ENCODE measurements around the gene PSME4. TPM values are rescaled to one million over a fixed set of nuclear protein-coding genes. Genes with fewer than 3 reads are reported as not detected.
"Not testable (repeated sequence)": the region's sequence is repeated elsewhere in the genome, so short reads cannot be mapped to it uniquely, and the experiment has no call there.

PSME4 gene
- polyA plus RNA-seq, 3 donors: 55.1 to 67.3 (median 64.1) TPM

GRCh38 chr2:53826030-53826410 is 144.8 kb downstream of the PSME4 start:
- DNase-seq (ENCODE audit: extremely low read depth in 1 of 11, low read depth in 9 of 11, low spot score in 4 of 11): no peak

GRCh38 chr2:53823639-53824038 is 147.2 kb downstream of the PSME4 start:
- not testable (repeated sequence) for DNase-seq (ENCODE audit: extremely low read depth in 1 of 11, low read depth in 9 of 11, low spot score in 4 of 11)

- no peak for DNase-seq (ENCODE audit: extremely low read depth in 1 of 11, low read depth in 9 of 11, low spot score in 4 of 11)
Observed at GRCh38 chr2:53821810-53822209, 149.0 kb downstream of the PSME4 start.

- no peak for DNase-seq (ENCODE audit: extremely low read depth in 1 of 11, low read depth in 9 of 11, low spot score in 4 of 11)
Observed at GRCh38 chr2:53820711-53821110, 150.1 kb downstream of the PSME4 start.

GRCh38 chr2:53820048-53820447 is 150.7 kb downstream of the PSME4 start:
- DNase-seq (ENCODE audit: extremely low read depth in 1 of 11, low read depth in 9 of 11, low spot score in 4 of 11): no peak

- no peak for DNase-seq (ENCODE audit: extremely low read depth in 1 of 11, low read depth in 9 of 11, low spot score in 4 of 11)
Observed at GRCh38 chr2:53819634-53820033, 151.2 kb downstream of the PSME4 start.

GRCh38 chr2:53818854-53819435 is 151.8 kb downstream of the PSME4 start:
- DNase-seq (ENCODE audit: extremely low read depth in 1 of 11, low read depth in 9 of 11, low spot score in 4 of 11): no peak

Other genes starting within 250 kb of the PSME4 start
- gene CHAC2, start 203.2 kb downstream of the PSME4 start, polyA plus RNA-seq (ENCODE audit: insufficient read length in 3 of 3): 1 to 10 TPM; 3.9 to 5.5 (median 4.9) TPM
- 10 to 100 TPM; 26.6 to 33.4 (median 29.3) TPM for gene ASB3, start 184.0 kb downstream of the PSME4 start, polyA plus RNA-seq (ENCODE audit: insufficient read length in 3 of 3)
- gene ERLEC1, start 183.9 kb downstream of the PSME4 start, polyA plus RNA-seq (ENCODE audit: insufficient read length in 3 of 3): 10 to 100 TPM; 64.1 to 72.0 (median 67.2) TPM
- gene GPR75, start 111.0 kb downstream of the PSME4 start, polyA plus RNA-seq (ENCODE audit: insufficient read length in 3 of 3): 1 to 10 TPM; 2.1 to 3.4 (median 2.5) TPM
- 10 to 100 TPM; 16.7 to 20.8 (median 19.8) TPM for gene ACYP2, start 144.6 kb upstream of the PSME4 start, polyA plus RNA-seq (ENCODE audit: insufficient read length in 3 of 3)